H1 (cell line): Measurements from ENCODE around the gene INTU. TPM values are rescaled to one million over a fixed set of nuclear protein-coding genes. Genes with fewer than 3 reads are reported as not detected.

Source experiments
- CTCF ChIA-PET: fragments of 300-600 bp; sonication (Branson Sonifier 250); formaldehyde crosslinking; loops from one replicate; lab custom pipeline; 2021; ENCODE audit not compliant: partially characterized antibody; lab: Charles Lee
- POLR2A ChIA-PET: fragments of 300-600 bp; sonication (Branson Sonifier 250); formaldehyde crosslinking; loops from one replicate; lab custom pipeline; 2021; ENCODE audit warnings: inconsistent platforms; ENCODE audit not compliant: partially characterized antibody; lab: Charles Lee
- DNase-seq, 2 experiments: peaks; one replicate each; pipeline versions ENCODE4 v3.0.0 to v3.0.0-alpha.2; 2010 to 2022; ENCODE audit warnings: low spot score in 2 of 2, low read depth in 1 of 2, mixed read lengths in 1 of 2
- FAIRE-seq: peaks from 2 replicates; lab custom pipeline; 2011; peaks lifted over from hg19 to GRCh38; lab: Jason Lieb, UNC
- H2AFZ ChIP-seq: 2 replicates; pipeline ENCODE4 v1.8.1; 2012; ENCODE audit warnings: low read length, inconsistent platforms
- H2AK5ac ChIP-seq: 2 replicates; pipeline ENCODE4 v1.6.1; 2013; ENCODE audit warnings: low read depth, low read length
- H2BK120ac ChIP-seq: replicated peaks from 2 replicates; pipeline ENCODE3; 2013; ENCODE audit warnings: low read depth, low read length, inconsistent platforms
- H2BK12ac ChIP-seq: 2 replicates; pipeline ENCODE4 v1.6.1; 2013; ENCODE audit warnings: low read depth, low read length
- H2BK15ac ChIP-seq: 2 replicates; pipeline ENCODE4 v1.6.1; 2013; ENCODE audit warnings: low read length
- H2BK20ac ChIP-seq: 2 replicates; pipeline ENCODE4 v1.6.1; 2013; ENCODE audit warnings: low read length
- H2BK5ac ChIP-seq: 2 replicates; pipeline ENCODE4 v1.6.1; 2013; ENCODE audit warnings: low read depth, low read length
- H3K14ac ChIP-seq: 2 replicates; pipeline ENCODE4 v1.6.1; 2013; ENCODE audit warnings: inconsistent platforms; ENCODE audit not compliant: insufficient read length
- H3K18ac ChIP-seq: 2 replicates; pipeline ENCODE4 v1.6.1; 2013; ENCODE audit warnings: low read length; ENCODE audit errors: extremely low read depth
- H3K23ac ChIP-seq: 2 replicates; pipeline ENCODE4 v1.6.1; 2013; ENCODE audit warnings: inconsistent platforms; ENCODE audit not compliant: insufficient read length
- H3K23me2 ChIP-seq: 2 replicates; pipeline ENCODE4 v1.6.1; 2013; ENCODE audit warnings: low read depth, low read length
- H3K27ac ChIP-seq: 2 replicates; pipeline ENCODE4 v1.6.1; 2011; ENCODE audit warnings: low read depth, low read length, inconsistent platforms
- H3K27me3 ChIP-seq, 4 experiments: replicated peaks in 1 of 4; 1 replicate in 1 of 4; 2 replicates in 3 of 4; pipeline versions ENCODE4 v1.6.1 to v1.8.1; 2011 to 2013; ENCODE audit warnings: low read length in 3 of 4, mild to moderate bottlenecking in 3 of 4, inconsistent platforms in 2 of 4, mixed read lengths in 2 of 4, moderate library complexity in 1 of 4; ENCODE audit not compliant: control insufficient read depth in 3 of 4, insufficient read depth in 3 of 4; ENCODE audit errors: extremely low read depth in 1 of 4
- H3K36me3 ChIP-seq, 4 experiments: 2 replicates each; pipeline versions ENCODE4 v1.6.1 to v1.8.1; 2011 to 2013; ENCODE audit warnings: mild to moderate bottlenecking in 4 of 4, low read length in 3 of 4, moderate library complexity in 2 of 4, control low read depth in 1 of 4, inconsistent platforms in 1 of 4; ENCODE audit not compliant: insufficient read depth in 4 of 4, control insufficient read depth in 2 of 4
- H3K4ac ChIP-seq: replicated peaks from 2 replicates; pipeline ENCODE3; 2013; ENCODE audit warnings: low read length, low read depth, mixed read lengths, inconsistent platforms; ENCODE audit not compliant: insufficient read length
- H3K4me1 ChIP-seq, 4 experiments: replicated peaks in 1 of 4; 1 replicate in 1 of 4; 2 replicates in 3 of 4; pipeline versions ENCODE4 v1.6.1 to v1.8.1; 2011 to 2013; ENCODE audit warnings: low read length in 3 of 4, inconsistent platforms in 2 of 4, mixed read lengths in 1 of 4; ENCODE audit not compliant: insufficient read depth in 4 of 4, control insufficient read depth in 3 of 4
- H3K4me2 ChIP-seq, 2 experiments: 2 replicates each; pipeline versions ENCODE4 v1.6.1 to v1.8.1; 2011 to 2013; ENCODE audit warnings: low read depth in 2 of 2, low read length in 2 of 2, control low read depth in 1 of 2, inconsistent platforms in 1 of 2, mild to moderate bottlenecking in 1 of 2; ENCODE audit not compliant: insufficient read depth in 1 of 2
- H3K4me3 ChIP-seq, 4 experiments: fragments of 200-600, 300-600 bp in 1 of 4; sonication (generic), shearing (Covaris generic), sonication (Bioruptor Twin) in 1 of 4; 2 replicates each; pipeline versions ENCODE4 v1.5.1 to v1.8.1; 2011 to 2016; ENCODE audit warnings: low read length in 4 of 4, low read depth in 3 of 4, control low read depth in 2 of 4, inconsistent platforms in 2 of 4, mild to moderate bottlenecking in 2 of 4, mixed read lengths in 1 of 4, moderate library complexity in 1 of 4; ENCODE audit not compliant: insufficient read depth in 2 of 4; ENCODE audit errors: extremely low read depth in 1 of 4
- H3K56ac ChIP-seq: replicated peaks from 2 replicates; pipeline ENCODE3; 2013; ENCODE audit warnings: low read depth, mild to moderate bottlenecking, mixed read lengths, low read length, inconsistent platforms; ENCODE audit not compliant: insufficient read length
- H3K79me1 ChIP-seq: 2 replicates; pipeline ENCODE4 v1.6.1; 2013; ENCODE audit warnings: low read depth, low read length, control low read depth
- H3K79me2 ChIP-seq, 2 experiments: 2 replicates each; pipeline versions ENCODE4 v1.6.1 to v1.8.1; 2012 to 2013; ENCODE audit warnings: low read length in 2 of 2, mild to moderate bottlenecking in 2 of 2, inconsistent platforms in 1 of 2; ENCODE audit not compliant: insufficient read depth in 2 of 2, control insufficient read depth in 1 of 2
- H3K9ac ChIP-seq, 4 experiments: replicated peaks in 1 of 4; 1 replicate in 1 of 4; 2 replicates in 3 of 4; pipeline versions ENCODE4 v1.6.1 to v1.8.1; 2011 to 2013; ENCODE audit warnings: low read depth in 3 of 4, low read length in 3 of 4, control low read depth in 2 of 4, mild to moderate bottlenecking in 2 of 4, moderate library complexity in 2 of 4, inconsistent platforms in 1 of 4; ENCODE audit errors: extremely low read depth in 1 of 4
- H3K9me3 ChIP-seq, 2 experiments: 2 replicates each; pipeline versions ENCODE4 v1.6.1 to v1.8.1; 2012 to 2013; ENCODE audit warnings: mild to moderate bottlenecking in 2 of 2, moderate library complexity in 2 of 2, control low read depth in 1 of 2, inconsistent platforms in 1 of 2, low read depth in 1 of 2, low read length in 1 of 2, mixed read lengths in 1 of 2; ENCODE audit not compliant: insufficient read depth in 2 of 2
- H4K20me1 ChIP-seq, 2 experiments: replicated peaks in 1 of 2; 2 replicates each; pipeline versions ENCODE3 to v1.8.1; 2011 to 2013; ENCODE audit warnings: inconsistent platforms in 2 of 2, low read length in 2 of 2, mild to moderate bottlenecking in 1 of 2; ENCODE audit not compliant: insufficient read depth in 2 of 2, control insufficient read depth in 1 of 2
- H4K5ac ChIP-seq: 2 replicates; pipeline ENCODE4 v1.6.1; 2013; ENCODE audit warnings: low read length, low read depth, mixed read lengths, inconsistent platforms; ENCODE audit not compliant: insufficient read length
- H4K8ac ChIP-seq: 2 replicates; pipeline ENCODE4 v1.8.0; 2013; ENCODE audit warnings: mild to moderate bottlenecking, moderate library complexity, low read length, inconsistent platforms; ENCODE audit not compliant: insufficient read depth; ENCODE audit errors: extremely low read depth
- H4K91ac ChIP-seq: replicated peaks from 2 replicates; pipeline ENCODE3; 2013; ENCODE audit warnings: low read length, mixed read lengths, inconsistent platforms; ENCODE audit not compliant: insufficient read length
- ATF2 ChIP-seq: IDR thresholded peaks from 2 replicates; pipeline ENCODE4 v1.6.1; 2012; ENCODE audit warnings: low read length, inconsistent platforms
- BRCA1 ChIP-seq: IDR thresholded peaks from 2 replicates; pipeline ENCODE4 v1.6.1; 2012; ENCODE audit warnings: low read depth, low read length, improper control_type of control experiment
- CTBP2 ChIP-seq: IDR thresholded peaks from 2 replicates; pipeline ENCODE4 v1.7.0; 2011; ENCODE audit warnings: borderline replicate concordance, mild to moderate bottlenecking, moderate library complexity, mixed read lengths, low read length; ENCODE audit not compliant: insufficient read depth, insufficient read length
- E2F6 ChIP-seq: IDR thresholded peaks from 2 replicates; pipeline ENCODE4 v1.6.1; 2012; ENCODE audit warnings: inconsistent platforms
- EGR1 ChIP-seq: IDR thresholded peaks from 2 replicates; pipeline ENCODE4 v1.6.1; 2011; ENCODE audit warnings: low read depth, low read length, borderline replicate concordance
- JUN ChIP-seq: IDR thresholded peaks from 2 replicates; pipeline ENCODE4 v1.6.1; 2011; ENCODE audit warnings: low read depth, mild to moderate bottlenecking, improper control_type of control experiment, low read length
- MAFK ChIP-seq: IDR thresholded peaks from 2 replicates; pipeline ENCODE4 v1.6.1; 2012; ENCODE audit warnings: low read depth, mild to moderate bottlenecking, improper control_type of control experiment, low read length
- SIX5 ChIP-seq: IDR thresholded peaks from 2 replicates; pipeline ENCODE4 v1.6.1; 2011; ENCODE audit warnings: mild to moderate bottlenecking, low read depth, low read length
- SP1 ChIP-seq: IDR thresholded peaks from 2 replicates; pipeline ENCODE4 v1.6.1; 2011; ENCODE audit warnings: low read depth, low read length
- SP2 ChIP-seq: IDR thresholded peaks from 2 replicates; pipeline ENCODE4 v1.6.1; 2012; ENCODE audit warnings: mild to moderate bottlenecking, low read length, inconsistent platforms
- SRF ChIP-seq: IDR thresholded peaks from 2 replicates; pipeline ENCODE4 v1.6.1; 2011; ENCODE audit warnings: mild to moderate bottlenecking, low read depth, low read length, moderate library complexity
- WGBS, 2 experiments: shearing (Covaris generic) in 1 of 2; methylation state at CpG; one replicate each; pipeline versions ENCODE4 v1.1.6 to v1.1.7; 2013 to 2015; ENCODE audit warnings: low lambda C conversion rate in 2 of 2, mixed read lengths in 2 of 2, inconsistent platforms in 1 of 2, low coverage in 1 of 2, missing lambda C conversion rate in 1 of 2; ENCODE audit not compliant: insufficient replicate concordance in 2 of 2, insufficient coverage in 1 of 2, insufficient read length in 1 of 2; ENCODE audit errors: extremely low coverage in 1 of 2, missing lambda C conversion rate in 1 of 2; 5-methylcytosine and 5-hydroxymethylcytosine counted together
- polyA plus RNA-seq, 7 experiments: library from polyadenylated mRNA; depleted of rRNA in 3 of 7; stranded (reverse) in 5 of 7; unstranded in 2 of 7; fragments of >200 nt in 5 of 7; fragments of 200-250 nt in 2 of 7; gene quantifications; 1 replicate in 5 of 7; 2 replicates in 1 of 7; 4 replicates in 1 of 7; pipeline versions ENCODE4 v1.2.1 to v1.2.3, GENCODE V29; 2011 to 2013; ENCODE audit warnings: missing spikeins in 2 of 7, mixed read lengths in 2 of 7
- total RNA-seq: library from RNA; stranded (reverse); fragmentation: NEBNext Ultra II Directional; extraction: Animal tissue kit (Norgen Biotek cat#: 25700); gene quantifications from 2 replicates; pipeline ENCODE4 v1.2.1, GENCODE V29; 2021
- TF ChIP-seq, protein P1 (sequence below): IDR thresholded peaks from 2 replicates; pipeline ENCODE4 v1.6.1; 2011; ENCODE audit warnings: low read depth, mild to moderate bottlenecking, low read length; ENCODE audit not compliant: insufficient read depth

INTU gene
- total and polyA plus RNA-seq, 2 of the 8 experiments (the other 6 are each of a cell fraction or from before 2014, with no cell fraction given), result 6.0 to 15.1 TPM

GRCh38 chr4:127667772-127668171 is 35.0 kb downstream of the INTU start:
- no peak overlapping the region for H2BK12ac ChIP-seq
- FAIRE-seq, result no peak
- CTCF ChIA-PET, result interaction anchor here (0.8 kb wide), 1 partner anchor 120 kb away, joined by 3 read pairs; no protein-coding TSS in a partner anchor
- TF ChIP-seq JUN (no peak), SP2 (no peak), SIX5 (no peak), E2F6 (no peak), EGR1 (no peak), ATF2 (no peak), SP1 (no peak), MAFK (no peak), CTBP2 (no peak), BRCA1 (no peak), SRF (no peak)
- TF ChIP-seq, protein P1, sequence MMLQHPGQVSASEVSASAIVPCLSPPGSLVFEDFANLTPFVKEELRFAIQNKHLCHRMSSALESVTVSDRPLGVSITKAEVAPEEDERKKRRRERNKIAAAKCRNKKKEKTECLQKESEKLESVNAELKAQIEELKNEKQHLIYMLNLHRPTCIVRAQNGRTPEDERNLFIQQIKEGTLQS, result no peak

More at GRCh38 chr4:127667772-127668171, 35.0 kb downstream of the INTU start:
- no peak overlapping the region for H2BK120ac ChIP-seq
- no peak overlapping the region for H3K4me2 ChIP-seq
- no peak overlapping the region for H3K18ac ChIP-seq
- peaks cover 0 to 6% (median 1%) of the 10 kb centered on the region in 4 experiments; a peak in 3 of 7 replicates for H3K4me1 ChIP-seq
- no peak overlapping the region for H3K4me3 ChIP-seq
- no peaks in the 10 kb centered on the region for H4K20me1 ChIP-seq
- no peak for DNase-seq
- no peak overlapping the region for H2BK5ac ChIP-seq
- no peaks in the 10 kb centered on the region for H3K23me2 ChIP-seq
- no peaks in the 10 kb centered on the region for H3K27me3 ChIP-seq
- H4K91ac ChIP-seq, result no peak overlapping the region
- no peak overlapping the region for H3K4ac ChIP-seq
- H3K27ac ChIP-seq, result no peak overlapping the region
- no peak overlapping the region for H3K23ac ChIP-seq
- H4K5ac ChIP-seq, result no peak overlapping the region
- 98% methylated on average over 2 of the region's 2 CpGs; no CpG with 5 or more reads in 1 of the 2 experiments for WGBS, 2 experiments
- H3K14ac ChIP-seq, result no peak overlapping the region
- H3K79me1 ChIP-seq, result no peaks in the 10 kb centered on the region
- no peak overlapping the region for H4K8ac ChIP-seq
- POLR2A ChIA-PET, result interaction anchor here (0.6 kb wide), 1 partner anchor 620 kb away, joined by 3 read pairs; the partner anchor contains the start of gene PGRMC2
- no peak overlapping the region for H2AK5ac ChIP-seq
- H2AFZ ChIP-seq, result no peak overlapping the region
- no peaks in the 10 kb centered on the region for H3K79me2 ChIP-seq
- no peaks in the 10 kb centered on the region; a peak in 1 of 8 replicates for H3K36me3 ChIP-seq
- no peaks in the 10 kb centered on the region for H3K9me3 ChIP-seq
- H2BK20ac ChIP-seq, result no peak overlapping the region
- H3K56ac ChIP-seq, result no peak overlapping the region
- H3K9ac ChIP-seq, result no peak overlapping the region
- H2BK15ac ChIP-seq, result no peak overlapping the region
